Neural progenitor cell (in vitro differentiated cells): ENCODE measurements around the gene PCSK6. TPM values are rescaled to one million over a fixed set of nuclear protein-coding genes. Genes with fewer than 3 reads are reported as not detected.

ENCODE experiments used
- DNase-seq: peaks from one replicate; pipeline ENCODE4 v3.0.0-alpha.2; 2016; ENCODE audit warnings: low spot score
- H2AFZ ChIP-seq: fragments of 200-600 bp; sonication (generic); replicated peaks from 2 replicates; pipeline ENCODE4 v1.6.1; 2016; ENCODE audit warnings: antibody characterized with exemption
- H3F3A ChIP-seq: fragments of 200-600 bp; sonication (generic); 2 replicates; pipeline ENCODE4 v1.6.1; 2016; ENCODE audit warnings: antibody characterized with exemption, low read depth
- H3K27ac ChIP-seq: fragments of 200-600 bp; sonication (generic); 2 replicates; pipeline ENCODE4 v1.5.1; 2016; ENCODE audit warnings: mild to moderate bottlenecking
- H3K27me3 ChIP-seq: fragments of 200-600 bp; sonication (generic); 2 replicates; pipeline ENCODE4 v1.6.1; 2016; ENCODE audit warnings: mild to moderate bottlenecking, moderate library complexity
- H3K36me3 ChIP-seq: fragments of 200-600 bp; sonication (generic); 2 replicates; pipeline ENCODE4 v1.5.1; 2016
- H3K4me1 ChIP-seq: fragments of 200-600 bp; sonication (generic); 2 replicates; pipeline ENCODE4 v1.6.1; 2016; ENCODE audit warnings: mixed run types
- H3K4me2 ChIP-seq: fragments of 200-600 bp; sonication (generic); 2 replicates; pipeline ENCODE4 v1.6.1; 2016
- H3K4me3 ChIP-seq: fragments of 200-600 bp; sonication (generic); 2 replicates; pipeline ENCODE4 v1.5.1; 2016
- H3K79me2 ChIP-seq: fragments of 200-600 bp; sonication (generic); 2 replicates; pipeline ENCODE4 v1.6.1; 2016; ENCODE audit warnings: low read depth
- H3K9ac ChIP-seq: fragments of 200-600 bp; sonication (generic); 2 replicates; pipeline ENCODE4 v1.6.1; 2016
- H3K9me3 ChIP-seq: fragments of 200-600 bp; sonication (generic); 2 replicates; pipeline ENCODE4 v1.5.1; 2016; ENCODE audit warnings: low read depth
- H4K20me1 ChIP-seq: fragments of 200-600 bp; sonication (generic); 2 replicates; pipeline ENCODE4 v1.6.1; 2016; ENCODE audit warnings: low read depth
- H3K27ac Mint-ChIP-seq: 3 replicates; pipeline ENCODE4 v1.8.0; 2021; ENCODE audit warnings: mixed read lengths
- H3K27me3 Mint-ChIP-seq: 2 replicates; pipeline ENCODE4 v1.8.0; 2022; ENCODE audit warnings: low read depth, mild to moderate bottlenecking, inconsistent platforms, moderate library complexity, mixed read lengths; ENCODE audit not compliant: insufficient read depth
- H3K36me3 Mint-ChIP-seq: 3 replicates; pipeline ENCODE4 v1.8.0; 2021; ENCODE audit warnings: mixed read lengths
- H3K4me1 Mint-ChIP-seq: 3 replicates; pipeline ENCODE4 v1.8.0; 2021; ENCODE audit warnings: mixed read lengths
- H3K4me3 Mint-ChIP-seq: 3 replicates; pipeline ENCODE4 v1.8.0; 2021; ENCODE audit warnings: mild to moderate bottlenecking, moderate library complexity, mixed read lengths
- H3K9me3 Mint-ChIP-seq: 3 replicates; pipeline ENCODE4 v1.8.0; 2020; ENCODE audit warnings: mixed read lengths
- CTCF ChIP-seq: fragments of 200-600 bp; sonication (generic); IDR thresholded peaks from 2 replicates; pipeline ENCODE4 v1.5.1; 2017; ENCODE audit warnings: antibody characterized with exemption, mild to moderate bottlenecking
- EZH2 ChIP-seq: fragments of 200-600 bp; sonication (generic); IDR thresholded peaks from 2 replicates; pipeline ENCODE4 v1.6.1; 2017; ENCODE audit warnings: antibody characterized with exemption, mild to moderate bottlenecking, moderate library complexity
- EZH2phosphoT487 ChIP-seq: fragments of 200-600 bp; sonication (generic); IDR thresholded peaks from 2 replicates; pipeline ENCODE4 v1.6.1; 2017; ENCODE audit warnings: antibody characterized with exemption
- total RNA-seq: library from RNA; depleted of rRNA; stranded (reverse); fragments of >200 nt; gene quantifications from 2 replicates; pipeline ENCODE4 v1.2.3, GENCODE V29; 2015; ENCODE audit warnings: low replicate concordance

The PCSK6 gene
- total RNA-seq, 1 donor from 2014 or later, result 1.9 TPM

DNA sequence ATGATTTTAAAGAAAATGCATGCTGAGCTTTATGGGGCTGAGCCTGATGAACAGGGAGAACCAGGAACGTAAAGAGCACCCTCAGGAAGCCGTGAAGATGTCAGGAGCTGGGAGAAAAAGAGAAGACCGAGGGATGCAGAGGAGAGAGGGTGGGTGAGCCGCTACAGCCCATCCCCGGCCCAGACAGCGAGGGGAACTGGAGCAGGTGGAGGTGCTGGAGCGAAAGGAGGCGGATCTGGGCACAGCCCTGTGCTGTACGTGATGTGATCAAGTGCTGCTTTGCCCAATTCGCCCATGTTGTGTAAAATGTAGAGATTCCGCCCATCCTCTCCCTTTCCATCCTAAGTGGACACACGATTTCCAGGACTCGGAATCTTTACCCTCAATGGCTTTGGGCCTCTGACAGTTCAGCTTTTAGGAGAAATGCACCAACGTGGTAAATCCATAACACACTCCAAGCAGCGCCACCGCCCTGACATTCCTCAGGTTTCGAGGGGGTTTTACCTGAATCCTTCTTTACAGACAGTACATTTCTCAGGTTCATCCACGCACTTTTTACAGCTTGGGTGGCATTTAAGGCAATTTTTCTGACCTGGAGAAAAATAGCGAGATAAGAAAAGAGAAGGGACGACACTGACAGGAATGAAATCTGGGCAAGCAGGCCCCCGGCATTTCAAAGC, 167.4 kb downstream of the PCSK6 start:
- Histone ChIP-seq H3K4me1 (no peaks in the 10 kb centered on the region), H3K79me2 (no peaks in the 10 kb centered on the region), H3F3A (no peaks in the 10 kb centered on the region), H3K9ac (no peak overlapping the region), H4K20me1 (no peaks in the 10 kb centered on the region), H3K9me3 (no peaks in the 10 kb centered on the region), H2AFZ (no peak overlapping the region), H3K27me3 (peaks cover 14% of the 10 kb centered on the region), H3K27ac (no peak overlapping the region), H3K4me2 (no peak overlapping the region), H3K4me3 (no peak overlapping the region), H3K36me3 (no peaks in the 10 kb centered on the region)
- H3K9me3 Mint-ChIP-seq, result no peaks in the 10 kb centered on the region
- TF ChIP-seq CTCF (no peak), EZH2phosphoT487 (no peak), EZH2 (no peak)
- no peaks in the 10 kb centered on the region for H3K4me1 Mint-ChIP-seq
- no peaks in the 10 kb centered on the region for H3K36me3 Mint-ChIP-seq
- no peak overlapping the region for H3K4me3 Mint-ChIP-seq
- no peak for DNase-seq
- H3K27me3 Mint-ChIP-seq, result peaks cover 28% of the 10 kb centered on the region
- H3K27ac Mint-ChIP-seq, result no peak overlapping the region

- Mint-ChIP-seq H3K36me3 (no peaks in the 10 kb centered on the region), H3K9me3 (no peaks in the 10 kb centered on the region), H3K27ac (no peak overlapping the region), H3K27me3 (peaks cover 24% of the 10 kb centered on the region), H3K4me1 (no peaks in the 10 kb centered on the region), H3K4me3 (no peak overlapping the region)
- Histone ChIP-seq H3K9ac (no peak overlapping the region), H3K79me2 (no peaks in the 10 kb centered on the region), H2AFZ (peak overlapping the region; percentile 23), H3K27me3 (peaks cover 14% of the 10 kb centered on the region), H3F3A (no peaks in the 10 kb centered on the region), H4K20me1 (no peaks in the 10 kb centered on the region), H3K27ac (no peak overlapping the region), H3K4me1 (no peaks in the 10 kb centered on the region), H3K9me3 (no peaks in the 10 kb centered on the region), H3K36me3 (no peaks in the 10 kb centered on the region), H3K4me2 (no peak overlapping the region), H3K4me3 (no peak overlapping the region)
- peak; percentile 71 for DNase-seq
- TF ChIP-seq EZH2 (no peak), CTCF (peak; percentile 58), EZH2phosphoT487 (no peak)
Measured at GRCh38 chr15:101320501-101321052, 168.9 kb downstream of the PCSK6 start.

DNA sequence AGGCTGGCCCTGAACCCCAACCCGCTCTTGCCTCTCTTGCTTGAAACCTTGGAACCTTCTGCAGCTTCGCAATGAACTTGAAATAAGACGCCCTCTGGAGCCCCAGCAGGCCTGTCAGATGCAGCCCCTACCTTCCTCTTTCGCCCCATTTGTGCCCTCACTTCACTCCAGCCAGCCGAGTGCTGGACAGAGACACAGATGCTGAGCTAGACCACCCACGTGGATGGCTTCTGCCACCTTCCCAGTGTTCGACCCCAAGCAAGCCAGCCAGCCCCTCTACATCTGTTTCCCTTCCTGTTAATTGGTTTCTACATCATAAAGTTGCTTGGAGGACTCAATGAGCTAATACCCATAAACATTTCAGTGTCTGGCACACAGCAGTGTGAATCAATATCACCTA, 170.7 kb downstream of the PCSK6 start:
- H4K20me1 ChIP-seq, result no peaks in the 10 kb centered on the region
- H3K9me3 ChIP-seq, result no peaks in the 10 kb centered on the region
- peak; percentile 72 for DNase-seq
- peaks cover 22% of the 10 kb centered on the region for H3K27me3 Mint-ChIP-seq
- no peak overlapping the region for H3K4me2 ChIP-seq
- H3K79me2 ChIP-seq, result no peaks in the 10 kb centered on the region
- H3K27ac Mint-ChIP-seq, result no peak overlapping the region
- no peak for TF ChIP-seq CTCF
- no peak for TF ChIP-seq EZH2phosphoT487
- TF ChIP-seq EZH2, result no peak
- no peaks in the 10 kb centered on the region for H3K4me1 ChIP-seq
- H3K4me3 Mint-ChIP-seq, result no peak overlapping the region
- no peaks in the 10 kb centered on the region for H3K4me1 Mint-ChIP-seq
- no peak overlapping the region for H3K9ac ChIP-seq
- no peak overlapping the region for H2AFZ ChIP-seq
- H3K9me3 Mint-ChIP-seq, result no peaks in the 10 kb centered on the region
- H3K36me3 ChIP-seq, result no peaks in the 10 kb centered on the region
- no peak overlapping the region for H3K4me3 ChIP-seq
- peaks cover 14% of the 10 kb centered on the region for H3K27me3 ChIP-seq
- no peaks in the 10 kb centered on the region for H3F3A ChIP-seq
- H3K36me3 Mint-ChIP-seq, result no peaks in the 10 kb centered on the region
- no peak overlapping the region for H3K27ac ChIP-seq
